Measurements from ENCODE around the gene DNAJB2.
A peak's percentile ranks its signal among the peaks of the same experiment; 100 is the strongest.
"Not testable (repeated sequence)": the region's sequence is repeated elsewhere in the genome, so short reads cannot be mapped to it uniquely, and the experiment has no call there.

DNAJB2 gene

DNA sequence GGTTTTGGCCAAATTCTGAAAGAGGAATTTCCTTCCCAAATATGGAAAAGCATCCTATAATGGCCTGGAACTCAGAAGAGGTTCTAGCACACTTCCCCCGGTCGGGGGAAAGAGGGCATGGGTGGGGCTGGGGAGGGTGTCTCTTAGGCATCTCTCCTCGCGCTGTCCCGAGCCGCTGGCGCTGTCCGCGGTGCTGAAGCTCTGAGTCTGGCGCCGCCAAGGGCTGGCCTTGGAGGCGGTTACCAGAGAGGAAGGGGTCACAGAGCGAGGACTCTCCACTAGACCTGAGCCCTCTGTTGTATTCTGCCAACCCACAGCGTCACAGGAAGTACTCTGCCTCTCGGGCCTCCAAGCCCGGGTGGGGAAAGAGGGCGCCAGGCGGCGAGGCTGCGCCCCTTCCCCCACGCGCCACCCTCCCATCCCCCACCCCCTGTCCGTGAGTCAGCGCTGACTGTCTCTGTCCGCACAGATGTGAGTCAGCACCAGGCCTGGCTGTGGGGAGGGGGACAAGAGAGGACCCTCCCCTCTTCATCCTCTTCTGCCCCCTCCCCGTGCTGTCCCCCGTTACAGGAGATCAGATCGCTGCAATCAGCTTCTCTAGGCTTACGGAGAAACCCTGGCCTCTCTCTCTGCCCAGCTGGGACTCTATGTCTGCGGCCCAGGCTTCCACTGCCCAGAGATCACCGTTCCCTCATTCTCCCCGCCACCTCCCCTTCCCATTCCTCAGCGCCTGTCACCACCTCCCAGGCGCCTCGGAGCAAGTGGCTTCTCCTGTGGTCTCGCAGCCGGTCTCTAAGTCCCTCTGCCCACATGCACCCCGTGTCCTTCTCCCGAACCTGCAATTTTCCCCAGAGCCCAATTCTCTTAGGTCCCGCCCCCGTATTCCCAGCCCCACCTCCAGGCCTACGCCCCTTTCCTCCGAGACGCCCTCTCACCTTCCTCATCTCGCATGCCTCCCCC, 29.3 kb downstream of the DNAJB2 start:
- peak; percentile 61 for DNase-seq (ENCODE audit: low read depth, low spot score)
- peak overlapping the region; percentile 15 for H3K4me3 ChIP-seq (ENCODE audit: low read depth, low read length)
- in situ Hi-C loops (cut with HindIII; ENCODE audit: low sequenced_read_pairs): no loop called here
- TF ChIP-seq, protein P1, sequence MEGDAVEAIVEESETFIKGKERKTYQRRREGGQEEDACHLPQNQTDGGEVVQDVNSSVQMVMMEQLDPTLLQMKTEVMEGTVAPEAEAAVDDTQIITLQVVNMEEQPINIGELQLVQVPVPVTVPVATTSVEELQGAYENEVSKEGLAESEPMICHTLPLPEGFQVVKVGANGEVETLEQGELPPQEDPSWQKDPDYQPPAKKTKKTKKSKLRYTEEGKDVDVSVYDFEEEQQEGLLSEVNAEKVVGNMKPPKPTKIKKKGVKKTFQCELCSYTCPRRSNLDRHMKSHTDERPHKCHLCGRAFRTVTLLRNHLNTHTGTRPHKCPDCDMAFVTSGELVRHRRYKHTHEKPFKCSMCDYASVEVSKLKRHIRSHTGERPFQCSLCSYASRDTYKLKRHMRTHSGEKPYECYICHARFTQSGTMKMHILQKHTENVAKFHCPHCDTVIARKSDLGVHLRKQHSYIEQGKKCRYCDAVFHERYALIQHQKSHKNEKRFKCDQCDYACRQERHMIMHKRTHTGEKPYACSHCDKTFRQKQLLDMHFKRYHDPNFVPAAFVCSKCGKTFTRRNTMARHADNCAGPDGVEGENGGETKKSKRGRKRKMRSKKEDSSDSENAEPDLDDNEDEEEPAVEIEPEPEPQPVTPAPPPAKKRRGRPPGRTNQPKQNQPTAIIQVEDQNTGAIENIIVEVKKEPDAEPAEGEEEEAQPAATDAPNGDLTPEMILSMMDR (IDR thresholded peaks at IDR 0.05; ENCODE audit: low read depth, low read length): no peak

DNA sequence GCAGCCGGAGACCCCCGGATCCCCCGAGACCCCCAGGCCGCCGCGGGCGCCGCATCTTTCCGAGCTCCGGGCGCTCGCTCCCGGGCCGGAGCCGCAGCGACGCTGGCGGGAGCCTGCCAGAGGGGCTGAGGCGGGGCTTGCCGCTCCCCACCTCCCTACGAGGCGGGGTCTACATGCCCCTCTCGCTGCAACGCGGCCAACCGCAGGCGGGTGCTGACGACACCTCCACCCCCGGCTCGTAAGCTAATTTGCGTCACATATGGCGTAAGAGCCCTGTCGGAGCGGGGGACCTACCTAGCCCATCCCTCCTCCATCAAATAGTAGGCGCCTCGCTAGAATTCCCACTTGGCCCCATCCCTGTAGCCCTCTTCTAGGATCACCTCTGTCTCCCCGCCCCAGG, 30.1 kb downstream of the DNAJB2 start, which contains the start of gene PTPRN:
Gene PTPRN, minus strand, starts transcription at position 124 of the 400 bp plus-strand sequence. Its CDS starts 69 bp downstream, at position 55.
- TF ChIP-seq, protein P1 (IDR thresholded peaks at IDR 0.05; ENCODE audit: low read depth, low read length): no peak
- no peak for DNase-seq (ENCODE audit: low read depth, low spot score)

DNA sequence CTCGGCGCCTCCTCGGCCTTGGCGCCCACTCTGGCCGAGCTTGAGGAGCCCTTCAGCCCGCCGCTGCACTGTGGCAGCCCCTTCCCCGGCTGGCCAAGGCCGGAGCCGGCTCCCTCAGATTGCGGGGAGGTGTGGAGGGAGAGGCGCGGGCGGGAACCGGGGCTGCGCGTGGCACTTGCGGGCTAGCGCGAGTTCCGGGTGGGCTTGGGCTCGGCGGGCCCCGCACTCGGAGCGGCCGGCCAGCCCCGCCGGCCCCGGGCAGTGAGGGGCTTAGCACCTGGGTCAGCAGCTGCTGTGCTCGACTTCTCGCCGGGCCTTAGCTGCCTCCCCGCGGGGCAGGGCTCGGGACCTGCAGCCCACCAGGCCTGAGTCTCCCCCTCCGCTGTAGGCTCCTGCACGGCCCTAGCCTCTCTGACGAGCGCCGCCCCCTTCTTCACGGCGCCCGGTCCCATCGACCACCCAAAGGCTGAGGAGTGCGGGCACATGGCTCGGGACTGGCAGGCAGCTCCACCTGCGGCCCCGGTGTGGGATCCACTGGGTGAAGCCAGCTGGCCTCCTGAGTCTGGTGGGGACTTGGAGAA, 33.6 kb downstream of the DNAJB2 start:
- in situ Hi-C loops (cut with HindIII; ENCODE audit: low sequenced_read_pairs); DNase-seq (ENCODE audit: low read depth, low spot score); H3K4me3 ChIP-seq (ENCODE audit: low read depth, low read length): not testable (repeated sequence)

More for the DNA sequence above, 30.1 kb downstream of the DNAJB2 start, which contains the start of gene PTPRN:
- in situ Hi-C loops (cut with HindIII; ENCODE audit: low sequenced_read_pairs): no loop called here
- peak within 1 kb of the TSS; percentile 15 for H3K4me3 ChIP-seq (ENCODE audit: low read depth, low read length)

DNA sequence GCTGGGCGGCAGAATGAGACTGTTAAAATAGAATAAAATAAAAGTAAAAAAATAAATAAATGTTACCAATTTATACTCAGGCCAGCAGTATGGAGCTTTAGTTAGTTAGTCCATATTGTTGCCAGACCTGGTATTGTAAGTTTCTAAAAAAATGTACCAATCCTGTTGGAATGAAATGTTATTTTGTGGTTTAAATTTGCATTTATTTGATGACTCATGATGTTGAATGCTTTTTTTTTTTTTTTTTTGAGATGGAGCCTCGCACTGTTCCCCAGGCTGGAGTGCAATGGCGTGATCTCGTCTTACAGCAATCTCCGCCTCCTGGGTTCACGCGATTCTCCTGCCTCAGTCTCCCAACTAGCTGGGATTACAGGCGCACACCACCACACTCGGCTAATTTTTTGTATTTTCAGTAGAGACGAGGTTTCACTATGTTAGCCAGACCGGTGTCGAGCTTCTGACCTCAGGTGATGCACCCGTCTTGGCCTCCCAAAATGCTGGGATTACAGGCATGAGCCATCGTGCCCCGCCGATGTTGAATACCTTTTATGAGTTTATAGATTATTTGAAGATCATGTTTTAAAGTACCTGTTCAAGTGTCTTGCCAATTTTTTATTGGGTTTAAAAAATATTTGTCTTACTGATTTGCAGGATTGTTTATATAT, 35.8 kb downstream of the DNAJB2 start:
- no peak overlapping the region for H3K4me3 ChIP-seq (ENCODE audit: low read depth, low read length)
- in situ Hi-C loops (cut with HindIII; ENCODE audit: low sequenced_read_pairs): no loop called here
- peak; percentile 33 for DNase-seq (ENCODE audit: low read depth, low spot score)
- TF ChIP-seq, protein P1 (IDR thresholded peaks at IDR 0.05; ENCODE audit: low read depth, low read length): no peak

DNA sequence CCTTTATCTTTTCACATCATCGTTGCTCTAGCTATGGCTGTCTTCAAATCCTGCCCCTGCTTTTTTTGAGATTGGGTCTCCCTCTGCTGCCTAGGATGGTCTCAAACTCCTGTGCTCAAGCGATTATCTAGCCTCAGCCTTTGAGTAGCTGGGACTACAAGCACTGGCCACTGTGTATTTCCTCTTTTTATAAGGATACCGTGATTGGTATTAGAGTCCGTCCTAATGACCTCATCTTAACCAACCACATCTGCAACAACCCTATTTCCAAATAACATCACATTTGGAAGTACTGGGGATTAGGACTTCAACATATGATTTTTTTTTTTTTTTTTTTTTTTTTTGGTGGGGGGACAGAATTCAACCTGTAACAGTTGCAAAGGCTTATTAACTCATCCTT, 44.3 kb downstream of the DNAJB2 start:
- TF ChIP-seq, protein P1 (IDR thresholded peaks at IDR 0.05; ENCODE audit: low read depth, low read length): no peak
- in situ Hi-C loops (cut with HindIII; ENCODE audit: low sequenced_read_pairs): no loop called here
- no peak for DNase-seq (ENCODE audit: low read depth, low spot score)
- no peak overlapping the region for H3K4me3 ChIP-seq (ENCODE audit: low read depth, low read length)

DNA sequence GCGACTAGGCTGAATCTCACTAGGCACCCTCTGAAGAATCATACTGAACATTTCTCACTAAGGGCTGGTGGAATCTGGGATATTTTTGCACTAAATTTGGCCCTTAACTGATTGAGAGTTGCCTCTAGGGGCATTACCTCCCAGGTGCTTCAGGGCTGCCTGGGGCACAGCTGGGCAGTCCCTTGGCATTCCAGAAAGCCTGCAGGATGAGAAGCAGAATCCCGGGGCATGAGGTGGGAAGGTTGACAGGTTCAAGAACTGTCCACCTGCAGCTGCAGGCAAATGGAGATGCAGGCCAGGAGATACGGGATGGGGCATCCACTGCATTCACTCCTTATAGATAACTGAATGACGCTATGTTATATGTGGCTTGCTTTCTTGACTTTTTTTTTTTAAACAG, 46.0 kb downstream of the DNAJB2 start:
- H3K4me3 ChIP-seq (ENCODE audit: low read depth, low read length): no peak overlapping the region
- TF ChIP-seq, protein P1 (IDR thresholded peaks at IDR 0.05; ENCODE audit: low read depth, low read length): no peak
- in situ Hi-C loops (cut with HindIII; ENCODE audit: low sequenced_read_pairs): no loop called here
- no peak for DNase-seq (ENCODE audit: low read depth, low spot score)
